ENCODE data around the gene PALLD.

DNA sequence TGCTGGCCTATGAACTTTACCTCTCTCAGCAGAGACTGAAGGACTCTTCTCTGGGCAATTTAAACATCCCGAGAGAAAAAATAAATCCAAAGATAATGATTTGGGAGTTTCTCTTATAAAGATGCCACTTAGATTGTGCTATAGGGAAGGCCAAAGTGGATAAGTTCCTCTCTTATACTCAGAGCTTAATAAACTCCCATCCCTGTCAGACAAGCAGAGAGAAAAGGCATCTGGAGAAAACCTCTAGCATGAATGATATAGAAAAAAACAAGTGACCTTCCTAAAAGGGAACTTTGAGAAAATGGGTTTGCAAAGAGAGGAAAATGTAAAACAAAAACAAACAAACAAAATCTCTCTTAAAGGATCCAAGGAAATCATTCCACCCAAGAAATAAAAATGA is 199.4 kb downstream of the PALLD start:
- TF ChIP-seq, protein P1, sequence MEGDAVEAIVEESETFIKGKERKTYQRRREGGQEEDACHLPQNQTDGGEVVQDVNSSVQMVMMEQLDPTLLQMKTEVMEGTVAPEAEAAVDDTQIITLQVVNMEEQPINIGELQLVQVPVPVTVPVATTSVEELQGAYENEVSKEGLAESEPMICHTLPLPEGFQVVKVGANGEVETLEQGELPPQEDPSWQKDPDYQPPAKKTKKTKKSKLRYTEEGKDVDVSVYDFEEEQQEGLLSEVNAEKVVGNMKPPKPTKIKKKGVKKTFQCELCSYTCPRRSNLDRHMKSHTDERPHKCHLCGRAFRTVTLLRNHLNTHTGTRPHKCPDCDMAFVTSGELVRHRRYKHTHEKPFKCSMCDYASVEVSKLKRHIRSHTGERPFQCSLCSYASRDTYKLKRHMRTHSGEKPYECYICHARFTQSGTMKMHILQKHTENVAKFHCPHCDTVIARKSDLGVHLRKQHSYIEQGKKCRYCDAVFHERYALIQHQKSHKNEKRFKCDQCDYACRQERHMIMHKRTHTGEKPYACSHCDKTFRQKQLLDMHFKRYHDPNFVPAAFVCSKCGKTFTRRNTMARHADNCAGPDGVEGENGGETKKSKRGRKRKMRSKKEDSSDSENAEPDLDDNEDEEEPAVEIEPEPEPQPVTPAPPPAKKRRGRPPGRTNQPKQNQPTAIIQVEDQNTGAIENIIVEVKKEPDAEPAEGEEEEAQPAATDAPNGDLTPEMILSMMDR (IDR thresholded peaks at IDR 0.05; ENCODE audit: low read length) = no peak
- TF ChIP-seq EZH2 (IDR thresholded peaks at IDR 0.05; ENCODE audit: borderline replicate concordance, low read length) = no peak
